Left lung (tissue), 10 donors: ENCODE measurements around the gene SMAP2. TPM values are rescaled to one million over a fixed set of nuclear protein-coding genes. Genes with fewer than 3 reads are reported as not detected.

Experiments used
- ATAC-seq: fragments of 200-7000 bp; cut with Tn5 transposase; one replicate; pipeline ENCODE4 v1.9.1; 2020; ENCODE audit warnings: moderate library complexity
- DNase-seq, 4 donors: peaks; one replicate each; pipeline ENCODE4 v3.0.0-alpha.2; 2013 to 2020
- H3K27ac ChIP-seq, 2 donors: fragments of 200-600 bp; sonication (generic) in 1 of 2; one replicate each; pipeline versions ENCODE4 v1.5.0 to v1.8.0; 2020 to 2021
- H3K27me3 ChIP-seq, 2 donors: fragments of 200-600 bp; sonication (generic) in 1 of 2; one replicate each; pipeline versions ENCODE4 v1.5.0 to v1.8.0; 2020 to 2021
- H3K36me3 ChIP-seq, 2 donors: fragments of 200-600 bp; sonication (generic) in 1 of 2; one replicate each; pipeline versions ENCODE4 v1.5.0 to v1.8.0; 2020 to 2021
- H3K4me1 ChIP-seq, 2 donors: fragments of 200-600 bp; one replicate each; pipeline ENCODE4 v1.8.0; 2021
- H3K4me3 ChIP-seq, 2 donors: fragments of 200-600 bp; sonication (generic) in 1 of 2; one replicate each; pipeline versions ENCODE4 v1.5.0 to v1.8.0; 2020 to 2021; ENCODE audit warnings: mild to moderate bottlenecking in 1 of 2
- H3K9me3 ChIP-seq, 2 donors: fragments of 200-600 bp; sonication (generic) in 1 of 2; one replicate each; pipeline versions ENCODE4 v1.5.0 to v1.8.0; 2020 to 2021
- CTCF ChIP-seq, 2 donors: fragments of 200-600 bp; sonication (generic) in 1 of 2; IDR thresholded peaks; one replicate each; pipeline versions ENCODE4 v1.5.0 to v1.8.0; 2021; ENCODE audit warnings: antibody characterized with exemption in 2 of 2
- intact Hi-C, 2 donors: fragments of 100-400 bp; cut with DNase I; formaldehyde crosslinking; loops; one replicate each; pipeline versions ENCODE4 v1.11.2 to v1.14.2; 2022
- polyA plus RNA-seq, 6 donors: library from polyadenylated mRNA; unstranded; fragments of 120-200 nt; gene quantifications; one replicate each; pipeline ENCODE4 v1.2.1, GENCODE V29; 2013; ENCODE audit not compliant: insufficient read length in 6 of 6
- total RNA-seq, 2 donors: library from RNA; stranded (reverse); fragmentation: NEBNext Ultra II Directional; extraction: Animal tissue kit (Norgen Biotek cat#: 25700); gene quantifications; one replicate each; pipeline ENCODE4 v1.2.1, GENCODE V29; 2021
- donor health status: DM: no; HTN: yes; CAD: no.
- donor health status: DM: no; HTN: no; CAD: no.

The SMAP2 gene
- total and polyA plus RNA-seq, 8 donors = 22.1 to 77.3 (median 24.8) TPM

GRCh38 chr1:40407453-40407852, 33.9 kb downstream of the SMAP2 start:
- H3K27me3 ChIP-seq = no peaks in the 10 kb centered on the region
- ATAC-seq = no peak
- intact Hi-C loops = loop anchor here in 1 of 2 donors (10.0 kb wide), 1 partner anchor 253 kb away; no protein-coding TSS in a partner anchor

GRCh38 chr1:40409467-40409866, 35.9 kb downstream of the SMAP2 start:
- no peak for ATAC-seq
- Histone ChIP-seq H3K9me3 (no peaks in the 10 kb centered on the region), H3K36me3 (peaks cover 0 to 74% of the 10 kb centered on the region in 2 donors), H3K4me3 (no peak overlapping the region), H3K27ac (no peak overlapping the region), H3K27me3 (no peaks in the 10 kb centered on the region), H3K4me1 (peaks cover 0 to 7% of the 10 kb centered on the region in 2 donors)
- no peak for TF ChIP-seq CTCF (IDR thresholded peaks at IDR 0.05)
- DNase-seq = no peak
- intact Hi-C loops = loop anchor here in 1 of 2 donors (10.0 kb wide), 1 partner anchor 255 kb away; no protein-coding TSS in a partner anchor

More at GRCh38 chr1:40407453-40407852, 33.9 kb downstream of the SMAP2 start:
- H3K36me3 ChIP-seq = peaks cover 0 to 54% of the 10 kb centered on the region in 2 donors
- DNase-seq = no peak
- H3K4me1 ChIP-seq = peaks cover 0 to 26% of the 10 kb centered on the region in 2 donors
- no peak for TF ChIP-seq CTCF (IDR thresholded peaks at IDR 0.05)
- H3K9me3 ChIP-seq = no peaks in the 10 kb centered on the region
- H3K4me3 ChIP-seq = no peak overlapping the region
- H3K27ac ChIP-seq = no peak overlapping the region

- no peak overlapping the region for H3K4me3 ChIP-seq
- no peaks in the 10 kb centered on the region for H3K9me3 ChIP-seq
- no peaks in the 10 kb centered on the region for H3K4me1 ChIP-seq
- no peak for TF ChIP-seq CTCF (IDR thresholded peaks at IDR 0.05)
- no peaks in the 10 kb centered on the region for H3K27me3 ChIP-seq
- no peak for DNase-seq
- peaks cover 0 to 92% of the 10 kb centered on the region in 2 donors for H3K36me3 ChIP-seq
- no peak overlapping the region for H3K27ac ChIP-seq
- intact Hi-C loops = no loop called here
- no peak for ATAC-seq
These were observed 37.8 kb downstream of the SMAP2 start for GRCh38 chr1:40411294-40411693.

- no peak overlapping the region for H3K4me3 ChIP-seq
- intact Hi-C loops = no loop called here
- ATAC-seq = no peak
- H3K36me3 ChIP-seq = peaks cover 0 to 95% of the 10 kb centered on the region in 2 donors
- H3K4me1 ChIP-seq = no peaks in the 10 kb centered on the region
- H3K27me3 ChIP-seq = no peaks in the 10 kb centered on the region
- no peak overlapping the region for H3K27ac ChIP-seq
- no peak for DNase-seq
- no peak for TF ChIP-seq CTCF (IDR thresholded peaks at IDR 0.05)
- H3K9me3 ChIP-seq = no peaks in the 10 kb centered on the region
These were observed 38.3 kb downstream of the SMAP2 start for GRCh38 chr1:40411843-40412242.

- DNase-seq (no peak), ATAC-seq (no peak)
- Histone ChIP-seq H3K4me3 (no peak overlapping the region), H3K36me3 (peaks cover 0 to 98% of the 10 kb centered on the region in 2 donors), H3K27ac (no peak overlapping the region), H3K4me1 (no peaks in the 10 kb centered on the region), H3K9me3 (no peaks in the 10 kb centered on the region), H3K27me3 (no peaks in the 10 kb centered on the region)
- intact Hi-C loops = no loop called here
- no peak for TF ChIP-seq CTCF (IDR thresholded peaks at IDR 0.05)
These were observed 40.2 kb downstream of the SMAP2 start for GRCh38 chr1:40413527-40414252.
